HK-2 (cell line): Measurements from ENCODE around the gene ROBO1.
"Not testable (repeated sequence)": the region's sequence is repeated elsewhere in the genome, so short reads cannot be mapped to it uniquely, and the experiment has no call there.

Experiments used
- DNase-seq: peaks from one replicate; pipeline ENCODE4 v3.0.0-alpha.2; 2018; ENCODE audit not compliant: unreplicated experiment

The ROBO1 gene

DNA sequence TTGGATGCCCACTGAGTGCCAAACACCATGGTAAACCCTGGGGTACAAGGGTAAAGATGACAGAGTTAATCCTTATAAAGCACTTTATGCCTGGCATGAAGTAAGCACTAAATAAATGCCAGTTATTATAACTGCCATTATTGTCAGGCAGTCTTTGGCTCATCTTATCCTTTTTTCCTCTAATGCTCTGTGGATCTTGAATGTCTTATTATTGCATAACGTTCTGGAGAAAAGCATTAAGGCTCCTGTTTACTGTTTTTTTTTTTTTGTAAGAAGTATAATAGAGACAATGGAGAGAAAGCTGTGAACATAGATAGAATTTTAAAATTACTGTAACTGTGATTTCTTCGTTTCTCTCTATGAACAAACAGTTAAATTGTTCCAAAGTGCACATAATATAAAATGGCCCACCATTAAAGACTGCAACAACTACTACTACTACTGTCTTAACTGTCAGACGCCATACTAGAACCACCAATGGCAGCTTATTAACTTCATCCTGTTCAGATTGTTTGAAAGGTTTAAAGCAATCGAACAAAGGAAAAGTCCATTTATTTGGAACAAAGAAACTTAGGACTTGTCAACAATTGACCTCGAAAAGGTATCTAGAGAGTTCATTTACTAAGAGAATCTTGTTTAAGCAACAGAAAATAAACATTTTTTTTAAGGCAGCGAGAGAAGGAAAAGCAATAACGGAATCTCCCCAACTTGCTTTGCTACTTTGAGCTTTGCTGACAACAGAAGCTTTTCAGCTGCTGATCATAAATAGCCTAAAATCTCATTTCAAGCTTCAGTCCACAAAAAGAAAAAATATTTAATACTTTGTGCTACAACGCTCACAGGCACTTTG lies 520.7 kb downstream of the ROBO1 start:
- no peak for DNase-seq

DNA sequence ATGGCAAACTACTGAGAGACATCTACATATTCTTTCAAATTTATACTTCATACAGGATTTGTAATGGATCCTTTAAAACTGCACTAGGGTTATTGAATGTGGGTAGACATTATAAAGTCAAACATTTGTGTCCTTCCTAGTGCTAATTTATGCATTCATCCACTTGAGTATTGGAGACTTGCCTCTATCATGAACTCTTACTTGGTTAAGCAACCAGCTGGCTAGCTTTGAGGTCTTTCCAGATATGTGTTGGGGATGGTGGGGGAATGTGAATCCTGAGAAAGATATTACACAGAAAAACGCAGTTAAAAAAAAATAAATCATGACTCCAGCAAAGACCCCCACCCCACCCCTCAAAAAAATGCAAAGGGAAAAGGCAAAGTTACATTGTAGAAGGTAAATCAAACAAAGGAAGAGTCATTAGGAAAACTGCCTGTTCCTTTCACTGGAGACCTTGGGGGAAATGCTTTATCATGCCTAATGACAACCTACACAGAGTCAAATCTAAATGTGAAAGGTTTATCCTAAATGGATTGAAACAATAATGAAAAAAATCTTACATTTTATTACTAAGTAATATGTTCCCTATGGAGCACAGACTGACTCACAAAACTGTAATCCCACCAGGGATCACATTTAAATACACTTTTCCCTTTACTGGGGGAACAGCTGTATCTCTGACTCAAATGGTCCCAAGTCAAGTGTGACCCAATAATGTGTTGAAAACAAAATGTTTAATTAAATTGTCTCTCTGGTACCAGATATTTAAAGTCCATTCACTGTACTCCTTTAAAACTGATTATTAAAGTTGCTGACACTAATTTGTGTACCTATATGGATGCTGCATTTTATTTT lies 522.3 kb downstream of the ROBO1 start:
- no peak for DNase-seq

DNA sequence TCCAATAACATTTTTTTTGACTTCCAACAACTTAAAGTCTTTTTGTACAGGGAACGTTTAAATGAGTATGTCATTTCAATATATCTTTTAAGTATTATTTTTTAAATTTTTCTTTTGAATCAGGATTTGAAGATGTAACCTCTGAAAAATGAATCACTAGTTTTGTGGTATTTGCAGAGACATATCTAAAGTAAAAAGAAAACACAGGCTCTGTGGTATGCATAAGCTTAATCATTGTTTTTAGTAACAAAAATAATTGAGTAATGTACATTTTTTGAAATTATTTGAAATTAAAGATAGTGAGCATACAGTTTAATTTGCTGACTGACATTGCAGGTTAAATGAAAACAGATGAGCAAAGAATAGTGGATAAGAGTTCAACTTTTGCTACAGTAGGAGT lies 531.3 kb downstream of the ROBO1 start:
- DNase-seq, result no peak

DNA sequence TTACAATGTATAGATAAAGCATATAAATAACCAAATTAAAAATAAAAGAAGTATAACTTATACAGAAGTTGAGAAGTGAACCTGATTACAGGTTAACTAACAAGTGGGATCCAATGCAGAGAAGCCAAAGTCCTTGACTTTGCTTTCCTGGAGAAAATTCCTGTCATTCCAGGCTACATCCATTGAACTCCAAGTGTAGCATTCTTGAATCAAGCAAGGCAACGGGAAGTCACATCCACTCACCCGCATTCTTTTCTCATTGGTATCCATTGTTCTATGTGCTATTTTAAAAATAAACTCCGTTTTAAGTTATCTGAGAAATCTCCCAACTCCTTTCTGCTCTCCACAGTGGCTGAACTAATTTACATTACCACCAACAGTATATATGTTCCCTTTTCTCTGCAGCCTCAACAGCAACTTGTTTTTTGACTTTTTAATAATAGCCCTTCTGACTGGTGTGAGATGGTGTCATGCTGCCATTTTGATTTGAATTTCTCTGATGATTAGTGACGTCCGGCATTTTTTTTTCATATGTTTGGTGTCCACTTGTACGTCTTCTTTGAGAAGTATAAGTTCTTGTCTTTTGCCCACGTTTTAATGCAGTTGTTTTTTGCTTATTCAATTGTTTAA lies 534.3 kb downstream of the ROBO1 start:
- no peak for DNase-seq

DNA sequence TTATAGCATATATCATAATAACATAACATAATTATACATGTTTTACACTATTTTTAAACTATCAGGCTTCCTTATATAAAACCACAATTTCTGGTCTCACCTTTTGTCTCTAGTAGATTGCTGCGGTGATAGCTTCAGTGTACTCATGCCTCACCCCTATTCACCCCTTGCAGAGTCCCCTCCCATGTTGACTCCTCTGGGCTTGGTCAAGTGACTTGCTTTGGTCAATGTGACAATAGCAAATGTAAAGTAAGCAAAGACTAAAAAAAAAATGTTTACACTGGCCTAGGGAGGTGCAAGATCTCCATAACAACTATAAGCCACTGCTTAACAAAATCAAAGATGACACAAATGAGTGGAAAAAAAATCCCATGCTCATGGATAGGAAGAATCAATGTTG lies 537.5 kb downstream of the ROBO1 start:
- no peak for DNase-seq

DNA sequence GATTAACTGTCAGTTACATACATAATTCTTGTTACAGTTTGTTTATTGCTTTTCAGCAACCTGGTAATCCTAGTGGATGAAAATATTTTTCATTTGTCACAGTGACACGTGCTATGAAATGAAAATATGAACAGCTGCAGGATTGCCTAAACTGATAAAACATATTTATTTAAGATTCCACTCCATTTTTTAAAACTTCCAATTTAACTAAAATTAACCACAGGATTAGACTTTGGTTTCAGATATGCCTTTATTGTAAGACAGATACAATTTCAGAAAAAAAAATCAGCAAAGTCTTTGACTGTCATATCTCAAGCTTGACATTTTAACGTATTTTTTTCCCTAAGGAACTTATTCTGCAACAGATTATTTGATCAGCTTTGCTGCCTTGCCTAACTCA lies 550.7 kb downstream of the ROBO1 start:
- no peak for DNase-seq

DNA sequence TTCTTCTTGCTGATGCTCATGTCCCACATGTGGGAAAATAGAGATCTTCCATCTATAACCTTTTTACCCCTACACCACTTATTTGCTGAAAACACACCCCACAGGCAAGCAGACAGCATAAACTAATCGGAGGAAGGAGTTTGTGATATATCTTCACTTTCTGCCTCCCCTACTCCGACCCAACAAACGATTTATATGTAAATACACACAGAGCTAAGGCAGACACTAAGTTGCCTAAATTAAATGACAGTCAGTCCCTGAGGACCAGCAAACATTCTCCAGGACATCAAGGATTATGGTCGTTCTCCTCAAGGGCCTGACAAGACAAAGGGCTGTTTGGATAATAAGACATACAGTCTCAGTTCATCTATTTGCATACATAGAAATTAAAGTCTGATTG lies 552.5 kb downstream of the ROBO1 start:
- DNase-seq, result no peak

DNA sequence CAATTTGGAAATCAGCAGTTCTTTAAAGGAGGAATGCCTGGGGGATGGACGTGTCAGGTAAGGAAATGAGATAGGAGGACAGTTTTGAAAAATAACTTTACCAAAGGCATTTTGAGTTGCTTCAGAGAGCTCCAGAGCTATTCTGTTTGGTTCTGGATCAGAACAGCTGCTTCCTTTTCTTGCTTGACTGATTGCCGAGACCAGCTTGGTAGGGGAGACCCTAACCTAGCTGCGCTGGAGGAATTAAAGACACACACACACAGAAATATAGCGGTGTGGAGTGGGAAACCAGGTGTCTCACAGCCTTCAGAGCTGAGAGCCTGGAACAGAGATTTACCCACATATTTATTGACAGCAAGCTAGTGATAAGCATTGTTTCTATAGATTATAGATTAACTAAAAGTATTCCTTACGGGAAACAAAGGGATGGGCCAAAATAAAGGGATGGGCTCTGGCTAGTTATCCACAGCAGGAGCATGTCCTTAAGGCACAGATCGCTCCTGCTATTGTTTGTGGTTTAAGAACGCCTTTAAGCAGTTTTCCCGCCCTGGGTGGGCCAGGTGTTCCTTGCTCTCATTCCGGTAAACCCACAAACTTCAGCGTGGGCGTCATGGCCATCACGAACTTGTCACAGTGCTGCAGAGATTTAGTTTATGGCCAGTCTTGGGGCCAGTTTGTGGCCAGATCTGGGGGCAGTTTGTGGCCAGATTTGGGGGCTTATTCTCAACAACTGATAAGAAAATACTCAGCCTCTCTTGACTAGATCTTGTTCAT lies 556.0 kb downstream of the ROBO1 start:
- no peak for DNase-seq

DNA sequence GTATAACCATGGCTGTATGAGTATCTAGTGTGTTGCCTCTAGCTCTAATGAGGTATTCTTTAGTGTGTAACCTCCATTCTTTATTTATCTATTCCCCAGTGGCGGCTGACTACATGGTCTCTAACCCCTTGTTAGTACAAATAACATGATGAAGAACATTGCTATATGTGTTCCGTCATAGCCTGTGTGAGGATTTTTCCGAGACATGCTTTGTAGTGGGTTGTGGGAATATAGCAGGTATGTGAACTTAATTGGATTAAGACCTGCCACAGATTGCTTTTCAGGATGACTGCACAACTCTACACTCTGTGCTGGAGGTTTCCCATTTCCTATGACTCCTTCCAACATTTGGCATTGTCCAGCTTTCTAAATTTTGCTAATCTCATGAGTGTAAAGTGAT lies 563.4 kb downstream of the ROBO1 start:
- DNase-seq, result no peak

DNA sequence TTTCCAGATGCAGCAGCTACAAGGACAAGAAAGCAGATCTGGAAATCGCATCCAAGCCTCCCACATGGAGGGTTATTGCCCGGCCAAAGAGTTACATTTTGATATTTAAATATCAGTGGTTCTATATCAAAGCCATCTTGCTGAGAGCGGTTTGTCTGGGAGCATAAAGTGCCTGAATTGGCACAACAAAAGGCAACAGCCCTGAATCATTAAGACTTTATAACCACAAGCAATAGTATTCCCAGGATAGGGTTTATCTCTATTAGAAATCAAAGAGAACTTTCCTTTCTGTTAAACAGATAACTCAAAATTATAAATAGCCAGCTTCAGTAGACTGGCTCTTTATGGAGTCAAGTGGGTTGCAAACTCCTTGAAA lies 564.7 kb downstream of the ROBO1 start:
- DNase-seq, result no peak

DNA sequence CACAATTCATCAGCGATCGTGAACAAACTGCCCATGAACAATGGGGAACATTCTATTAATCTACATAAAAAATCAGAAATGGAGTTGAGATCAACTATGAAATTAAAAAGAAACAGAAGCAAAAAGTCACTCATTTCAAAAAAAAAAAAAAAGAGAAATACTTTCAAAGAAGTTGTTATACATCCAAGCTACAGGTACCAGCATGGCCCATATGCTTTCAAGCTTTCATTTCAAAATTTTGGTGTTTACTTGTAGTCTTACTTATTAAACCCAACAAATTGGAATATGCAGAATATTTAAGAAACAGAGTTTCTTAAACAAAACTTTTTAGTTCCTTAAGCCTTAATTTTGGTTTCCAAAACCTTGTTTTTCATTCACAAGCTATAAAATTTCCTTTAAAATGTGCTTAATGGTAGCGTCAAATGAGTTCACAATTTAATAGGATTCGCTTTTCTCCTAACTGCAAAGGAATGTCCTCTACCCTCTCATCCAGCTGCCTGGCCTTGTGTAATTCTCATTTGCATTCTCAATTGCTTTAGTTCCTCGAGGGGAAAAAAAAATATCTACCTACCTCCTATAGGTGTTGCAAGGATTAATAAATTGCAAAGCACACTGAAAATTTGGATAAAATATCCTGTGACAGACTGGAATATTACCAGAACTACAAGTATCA lies 565.2 kb downstream of the ROBO1 start:
- no peak for DNase-seq

DNA sequence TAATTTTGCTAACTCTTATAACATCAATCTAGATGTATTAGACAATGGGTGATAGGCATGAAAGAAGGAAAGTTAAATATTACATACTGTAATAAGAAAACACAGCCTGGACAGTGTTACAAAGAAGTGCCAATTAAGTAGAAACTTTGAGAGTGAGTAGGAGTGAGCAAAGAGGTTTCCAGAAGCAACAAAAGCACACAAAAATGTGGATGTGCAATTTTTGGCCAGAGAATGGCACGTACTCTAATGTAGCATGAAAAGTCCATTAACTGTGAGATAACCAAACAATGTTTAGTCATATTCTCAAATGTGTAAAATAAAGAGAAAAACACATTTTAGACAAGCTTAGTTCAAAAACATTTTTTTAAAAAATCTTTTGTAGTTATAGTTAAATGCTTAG lies 567.3 kb downstream of the ROBO1 start:
- DNase-seq, result no peak

DNA sequence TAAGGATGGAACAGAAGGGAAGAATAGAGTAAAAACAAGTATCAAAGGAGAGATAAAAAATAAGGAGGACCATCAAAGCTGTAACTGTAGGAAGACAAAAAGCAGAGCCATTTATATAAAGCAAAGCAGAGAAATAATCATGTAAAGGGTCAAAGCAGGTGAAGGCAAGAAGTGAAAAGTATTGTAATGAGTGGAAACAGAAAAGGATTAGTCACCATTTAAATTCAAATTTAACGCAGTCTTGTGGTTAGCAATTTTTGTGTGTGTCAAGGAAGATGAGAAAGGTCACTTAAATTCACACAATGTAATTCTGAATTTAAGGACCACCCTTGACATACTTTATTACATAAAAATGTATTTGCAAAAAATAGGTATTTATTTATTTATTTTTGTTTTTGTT lies 567.8 kb downstream of the ROBO1 start:
- DNase-seq, result no peak

DNA sequence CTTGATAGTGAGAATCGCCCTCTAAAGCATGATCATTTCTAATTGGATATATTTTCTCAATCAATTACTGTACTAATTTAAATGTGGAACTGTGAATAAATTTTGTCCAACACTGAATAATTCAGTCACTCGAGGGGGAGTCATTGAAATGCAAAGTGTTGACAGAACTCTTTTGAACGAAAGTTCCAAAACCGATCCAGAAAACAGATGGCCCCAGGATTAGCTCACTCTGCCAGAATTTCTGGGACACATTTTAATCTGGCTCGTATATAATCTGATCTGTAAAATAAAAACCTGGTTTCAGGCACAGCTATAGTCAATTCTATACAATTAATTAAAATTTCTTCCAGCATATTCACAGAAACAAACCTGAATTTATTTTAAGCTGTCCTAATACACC lies 580.4 kb downstream of the ROBO1 start:
- no peak for DNase-seq

DNA sequence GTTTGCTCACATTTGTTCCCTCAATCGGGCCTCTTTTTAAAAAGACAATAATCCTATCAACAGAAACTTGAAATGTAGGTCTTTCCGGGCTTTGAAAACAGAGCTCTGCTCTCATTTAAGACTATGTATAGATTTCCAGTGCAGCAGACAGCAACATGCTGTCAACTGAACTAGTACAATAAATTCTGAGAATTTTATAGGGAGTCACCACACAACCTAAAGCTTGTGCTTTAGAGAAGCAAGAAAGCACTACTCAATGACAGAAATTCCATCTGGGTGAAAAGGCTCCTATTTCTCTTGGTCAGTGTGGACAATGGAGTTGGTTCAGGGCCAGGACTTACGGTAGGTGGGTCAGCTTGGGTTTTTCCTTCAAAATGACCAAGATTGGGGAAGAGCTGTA lies 583.5 kb downstream of the ROBO1 start:
- DNase-seq, result no peak

DNA sequence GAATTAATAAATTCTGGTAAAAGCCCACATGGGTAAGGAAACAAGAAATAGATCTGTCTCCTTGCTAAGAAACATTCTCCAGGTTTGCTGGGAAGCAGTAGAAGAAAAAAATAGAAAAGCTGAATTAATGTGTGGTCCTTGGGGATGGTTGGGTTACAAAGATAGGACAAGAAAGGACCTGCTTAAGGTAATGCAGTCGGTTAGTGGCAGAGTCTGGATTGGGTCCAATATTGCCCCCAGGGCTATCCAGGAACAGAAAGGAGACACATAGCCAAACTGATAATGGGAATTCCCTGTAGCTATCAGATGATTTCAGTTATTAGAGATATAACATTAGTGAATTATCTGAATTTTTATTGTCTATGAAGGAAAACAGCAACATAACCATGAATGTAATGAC lies 584.3 kb downstream of the ROBO1 start:
- DNase-seq, result no peak

DNA sequence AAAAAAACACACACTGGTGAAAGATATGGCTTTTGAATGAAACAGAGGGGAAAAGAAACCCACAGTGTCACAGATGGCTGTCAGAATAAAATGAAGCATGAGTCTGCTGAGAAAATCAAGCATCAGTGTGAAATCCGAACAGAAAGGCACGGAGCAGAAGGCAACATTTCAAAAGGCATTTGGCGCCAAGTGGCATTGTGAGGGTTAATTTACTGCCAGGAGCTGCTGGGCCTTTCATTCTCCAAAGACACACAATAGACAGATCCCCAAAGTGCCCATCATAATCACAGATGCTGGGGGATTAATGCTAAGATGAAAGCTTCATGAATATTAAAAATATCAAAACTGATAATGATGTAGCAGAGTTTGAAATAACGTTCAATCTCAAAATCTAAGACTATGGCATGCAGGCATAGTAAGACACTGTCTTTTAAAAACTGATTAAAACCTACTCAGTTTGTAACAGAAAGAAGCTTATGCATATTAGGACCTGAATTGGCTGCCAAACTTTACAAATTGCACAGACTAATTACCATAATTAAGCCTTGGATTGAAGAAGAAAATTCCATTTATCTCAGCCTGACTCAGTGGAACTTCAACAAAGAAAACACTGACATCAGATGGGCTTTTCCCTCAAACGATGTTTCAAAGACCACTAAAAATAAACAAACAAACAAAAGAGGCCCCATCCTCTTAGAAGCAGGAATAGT lies 589.2 kb downstream of the ROBO1 start:
- no peak for DNase-seq

DNA sequence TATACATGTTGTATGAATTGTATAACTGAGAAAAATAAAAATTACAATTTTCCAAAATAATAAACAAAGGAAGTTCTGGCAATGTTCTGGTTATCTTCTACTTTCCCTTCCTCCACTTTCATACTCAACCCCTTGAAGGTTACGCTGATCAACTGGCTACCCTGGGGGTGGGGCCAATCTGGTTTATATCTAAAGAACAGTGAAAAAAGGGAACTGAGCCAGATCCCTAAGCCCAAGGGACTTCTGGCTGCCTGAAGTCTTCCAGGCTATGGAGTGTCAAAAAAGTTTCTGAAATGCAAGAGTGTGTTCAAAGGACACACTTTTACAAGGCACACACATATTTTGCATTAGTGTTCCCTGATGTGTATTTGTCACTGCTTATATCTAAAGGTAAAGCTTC lies 591.9 kb downstream of the ROBO1 start:
- no peak for DNase-seq

DNA sequence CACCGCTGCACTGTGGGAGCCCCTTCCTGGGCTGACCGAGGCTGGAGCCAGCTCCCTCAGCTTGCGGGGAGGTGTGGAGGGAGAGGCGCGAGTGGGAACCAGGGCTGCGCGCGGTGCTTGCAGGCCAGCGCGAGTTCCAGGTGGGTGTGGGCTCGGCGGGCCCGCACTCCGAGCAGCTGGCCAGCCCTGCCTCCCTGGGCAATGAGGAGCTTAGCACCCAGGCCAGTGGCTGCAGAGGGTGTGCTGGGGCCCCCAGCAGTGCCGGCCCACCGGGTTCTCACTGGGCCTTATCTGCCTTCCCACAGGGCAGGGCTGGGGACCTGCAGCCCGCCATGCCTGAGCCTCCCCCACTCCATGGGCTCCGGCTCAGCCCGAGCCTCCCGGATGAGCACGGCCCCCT lies 594.5 kb downstream of the ROBO1 start:
- DNase-seq, result not testable (repeated sequence)

DNA sequence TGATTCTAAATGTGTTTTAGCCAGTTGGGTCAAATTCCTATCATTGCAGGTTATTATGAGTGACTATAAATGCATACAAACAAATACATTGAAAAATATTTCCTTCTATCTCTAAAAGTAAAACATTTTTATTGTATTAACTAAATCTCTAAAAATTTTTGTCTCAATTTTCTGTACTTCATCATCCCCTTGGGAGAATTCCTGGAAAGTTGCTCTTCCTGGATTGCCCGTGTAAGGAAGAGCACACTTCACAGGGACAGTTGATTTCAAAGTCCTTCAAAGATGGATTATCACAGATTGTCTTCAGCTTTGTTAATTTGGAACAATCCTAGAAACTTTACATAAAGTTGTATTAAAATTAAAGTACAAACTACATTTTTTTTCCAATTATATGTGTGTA lies 595.6 kb downstream of the ROBO1 start:
- DNase-seq, result no peak

DNA sequence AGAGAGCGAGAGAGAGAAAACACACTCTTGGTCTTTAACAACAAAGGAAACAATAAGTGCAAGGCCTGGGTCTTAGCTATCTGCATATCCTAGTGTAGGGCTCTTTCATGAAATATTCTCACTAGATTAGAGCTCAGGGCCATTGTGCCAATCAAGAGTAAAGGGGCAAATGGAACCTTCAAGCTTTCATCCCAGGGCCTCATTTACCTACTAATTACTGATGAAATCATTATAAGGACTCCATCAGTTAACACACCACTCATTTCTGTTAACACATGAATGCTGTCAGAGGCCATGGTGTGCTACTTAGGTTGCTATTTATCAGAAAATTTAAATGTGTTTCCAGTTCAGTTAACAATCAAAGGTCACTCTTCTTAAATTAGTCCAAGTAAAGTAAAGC lies 597.8 kb downstream of the ROBO1 start:
- no peak for DNase-seq
